ENCODE measurements around the gene OPN1LW.
A peak's percentile ranks its signal among the peaks of the same experiment; 100 is the strongest.
"Not testable (repeated sequence)": the region's sequence is repeated elsewhere in the genome, so short reads cannot be mapped to it uniquely, and the experiment has no call there.

Gene OPN1LW

DNA sequence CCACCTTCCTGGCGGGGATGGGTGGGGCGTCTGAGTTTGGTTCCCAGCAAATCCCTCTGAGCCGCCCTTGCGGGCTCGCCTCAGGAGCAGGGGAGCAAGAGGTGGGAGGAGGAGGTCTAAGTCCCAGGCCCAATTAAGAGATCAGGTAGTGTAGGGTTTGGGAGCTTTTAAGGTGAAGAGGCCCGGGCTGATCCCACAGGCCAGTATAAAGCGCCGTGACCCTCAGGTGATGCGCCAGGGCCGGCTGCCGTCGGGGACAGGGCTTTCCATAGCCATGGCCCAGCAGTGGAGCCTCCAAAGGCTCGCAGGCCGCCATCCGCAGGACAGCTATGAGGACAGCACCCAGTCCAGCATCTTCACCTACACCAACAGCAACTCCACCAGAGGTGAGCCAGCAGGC, at the start of gene OPN1LW:
Gene OPN1LW (plus strand): TSS at position 234 of the 400 bp plus-strand sequence. CDS start 41 bp downstream, at position 275.
- not testable (repeated sequence) for DNase-seq

DNA sequence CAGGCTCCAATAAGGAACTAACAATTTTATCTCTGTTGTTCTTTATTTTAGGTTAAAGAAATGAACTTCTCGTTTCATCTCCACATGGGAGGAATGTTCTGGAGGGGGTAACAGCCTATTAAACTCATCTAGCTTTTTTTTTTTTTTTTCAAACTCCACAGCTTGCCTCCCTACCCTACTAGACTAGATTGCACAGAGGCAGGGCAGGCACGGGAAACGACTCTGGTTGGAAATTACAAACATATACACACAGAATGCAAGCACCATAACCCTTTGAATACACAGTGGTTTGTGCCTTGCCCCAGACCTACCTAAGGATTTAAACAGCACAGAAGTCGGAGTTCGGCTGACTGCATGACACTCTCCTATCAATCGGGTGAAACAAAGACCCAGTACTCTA, 49.2 kb upstream of the OPN1LW start:
- no peak for DNase-seq

DNA sequence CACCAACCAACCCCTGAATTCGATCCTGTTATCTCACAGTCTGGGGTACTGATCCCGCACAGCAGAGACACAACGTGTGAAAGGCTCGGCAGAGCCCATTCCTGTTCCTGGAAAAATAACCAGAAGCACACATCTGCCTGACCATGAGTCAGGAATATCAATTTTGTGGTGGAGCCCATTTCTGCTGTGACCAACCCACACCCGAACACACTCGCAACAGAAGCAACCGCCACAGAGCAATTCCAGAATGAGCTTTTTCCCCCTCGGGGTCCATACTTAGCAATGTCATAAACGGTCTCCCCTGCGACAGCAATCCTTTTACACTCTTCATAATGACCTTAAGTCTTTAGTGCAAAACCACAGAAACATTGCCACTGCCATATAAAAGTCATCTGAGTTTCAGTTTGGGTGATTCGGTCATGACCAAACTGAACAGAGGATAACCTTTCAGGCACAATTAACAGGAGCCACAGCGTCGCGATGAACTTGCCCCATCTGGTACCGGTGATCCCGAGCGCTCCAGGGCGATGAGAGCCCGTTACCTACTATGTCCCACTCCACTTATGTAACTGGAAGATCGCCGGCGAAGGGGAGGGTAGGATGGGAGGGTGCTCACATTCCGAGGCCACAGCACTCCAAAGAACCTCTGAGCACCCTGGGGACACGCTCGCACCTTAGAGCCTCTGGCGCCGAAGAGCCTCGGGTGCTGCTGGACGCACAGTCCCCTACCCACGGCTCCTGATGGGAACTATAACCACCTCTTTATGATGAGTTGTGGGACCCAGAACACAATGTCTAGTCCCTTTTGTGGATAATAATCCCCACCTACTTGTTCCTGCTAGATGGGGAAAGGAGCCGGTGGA, 47.7 kb upstream of the OPN1LW start:
- DNase-seq: no peak

DNA sequence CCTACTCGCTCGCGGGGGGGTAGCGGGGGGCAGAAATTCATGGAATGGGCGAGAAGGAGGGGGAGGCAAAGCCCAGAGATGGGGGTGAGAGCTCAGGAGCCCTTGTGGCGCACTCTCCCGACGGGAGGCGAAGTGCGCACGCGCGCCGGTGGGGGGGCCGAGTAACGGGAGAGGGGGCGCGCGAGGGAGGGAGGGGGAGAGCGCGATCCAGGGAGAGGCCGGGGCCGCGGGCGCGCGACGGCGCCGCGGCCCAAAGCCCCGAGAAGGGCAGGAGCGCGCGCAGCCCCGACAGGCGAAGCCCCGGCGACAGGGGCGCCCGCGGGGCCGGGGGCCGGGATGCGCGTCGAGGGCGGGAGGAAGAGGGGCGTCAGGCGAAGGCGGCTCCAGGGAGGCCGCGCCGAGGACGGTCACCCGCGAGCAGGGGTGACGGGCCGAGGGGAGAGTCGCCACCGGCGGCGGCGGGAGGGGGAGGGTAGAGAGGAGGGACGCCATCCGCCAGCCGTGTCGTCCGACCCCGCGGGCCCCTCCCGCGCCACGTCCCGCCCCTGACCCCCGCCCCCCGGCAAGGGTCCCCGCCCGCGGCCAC, 46.9 kb upstream of the OPN1LW start:
- DNase-seq: peak; percentile 80

DNA sequence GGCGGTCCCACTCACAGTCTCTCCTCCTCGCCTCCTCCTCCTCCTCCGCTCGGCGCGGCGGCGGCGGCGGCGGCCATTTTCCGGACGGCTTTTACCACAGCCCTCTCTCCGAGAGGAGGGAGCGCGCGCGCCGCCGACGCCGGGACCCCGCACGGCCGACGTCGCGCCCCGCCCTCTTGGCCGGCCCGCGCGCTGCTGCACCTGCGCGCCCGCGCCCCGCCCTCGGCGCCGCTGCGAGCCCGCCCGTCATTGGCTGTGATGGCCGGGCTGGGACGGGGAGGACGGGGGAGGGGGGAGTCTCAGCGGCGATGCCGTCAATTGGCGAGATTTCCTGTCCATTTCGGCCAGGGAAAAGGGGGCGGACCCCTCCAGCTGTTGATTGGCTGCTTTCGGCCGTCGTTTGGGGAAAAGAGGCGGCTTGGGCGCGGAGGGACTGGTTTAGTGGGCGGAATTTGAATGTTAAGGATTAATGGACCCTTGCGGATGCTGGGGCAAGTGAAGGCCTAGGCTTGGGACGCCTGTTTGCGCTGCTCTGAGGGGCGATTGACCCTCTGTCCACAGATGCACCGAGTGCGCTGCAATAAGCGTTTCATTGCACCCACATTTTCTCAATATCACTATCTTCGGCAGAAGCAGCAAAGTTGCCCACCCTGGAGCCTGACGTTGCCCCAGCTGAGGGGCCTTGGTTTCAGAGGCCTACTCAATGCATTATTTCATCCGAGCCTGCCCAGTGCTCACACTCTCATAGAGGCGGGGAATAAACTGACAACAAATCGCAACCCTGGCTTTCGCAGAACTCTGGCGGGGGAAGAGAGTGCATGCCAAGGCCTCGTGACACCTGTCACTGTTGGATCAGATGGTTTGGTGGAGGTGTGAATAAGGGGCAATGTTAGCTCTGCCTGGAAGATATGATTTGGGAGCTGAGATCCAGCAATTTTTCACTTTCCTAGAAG, 46.2 kb upstream of the OPN1LW start, which contains the start of gene MECP2:
Gene MECP2 (minus strand): TSS at position 129 of the 953 bp plus-strand sequence.
- peak; percentile 91 for DNase-seq

DNA sequence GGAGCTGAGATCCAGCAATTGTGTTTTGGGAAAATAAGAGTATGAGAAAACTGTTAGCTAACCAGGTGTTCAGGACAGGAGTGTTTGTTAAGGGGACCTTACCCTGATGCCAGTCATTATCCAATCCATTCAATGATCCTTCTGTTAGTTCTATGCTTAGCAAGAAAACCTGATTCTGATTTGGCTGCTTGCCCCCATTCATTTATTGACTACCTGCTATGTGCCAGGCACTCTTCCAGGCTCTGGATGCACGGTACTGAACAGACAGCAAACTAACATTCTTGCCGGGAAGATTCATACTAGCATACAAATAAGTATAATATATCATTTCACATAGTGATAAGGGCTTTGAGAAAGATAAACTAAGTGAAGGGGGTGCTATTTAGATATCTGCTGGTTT, 45.5 kb upstream of the OPN1LW start:
- DNase-seq: no peak

DNA sequence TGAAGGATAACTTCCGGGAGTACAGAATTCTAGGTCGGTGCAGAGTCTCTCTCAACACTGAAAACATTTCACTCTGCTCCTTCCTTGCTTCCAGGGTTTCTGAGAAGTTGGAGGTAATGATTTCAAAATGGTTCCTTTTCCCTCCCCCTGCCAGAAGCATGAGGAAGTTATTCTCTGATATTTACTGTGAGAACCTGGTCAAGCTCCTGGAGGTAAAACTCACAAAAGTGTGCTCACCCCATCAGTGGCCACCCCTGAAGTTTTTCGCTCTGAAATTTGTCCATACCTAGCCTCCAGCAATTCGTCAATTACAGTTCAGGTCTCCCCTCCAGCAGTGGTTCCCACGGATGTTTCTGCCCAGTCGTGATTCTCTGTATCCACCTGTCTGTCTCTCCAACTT, 30.3 kb upstream of the OPN1LW start:
- DNase-seq: no peak

DNA sequence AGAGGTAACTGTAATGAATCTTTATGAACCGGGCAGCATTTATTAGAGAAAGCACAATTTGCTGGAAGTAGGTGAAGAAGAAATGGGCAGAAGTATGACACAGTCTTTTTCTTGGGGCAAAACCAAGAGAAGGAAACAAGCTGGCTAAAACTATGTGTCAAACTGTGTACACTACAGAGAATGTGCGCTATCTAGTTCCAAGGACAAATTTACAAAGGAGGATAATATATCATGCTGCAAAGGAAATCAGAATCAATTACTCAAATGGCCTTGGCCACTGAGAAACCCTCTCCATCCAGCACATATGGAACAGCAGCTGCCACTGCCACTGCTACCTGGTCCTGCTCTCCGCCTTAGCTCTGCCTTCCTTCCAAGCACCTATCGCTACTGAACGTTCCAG, 29.4 kb upstream of the OPN1LW start:
- DNase-seq: no peak

DNA sequence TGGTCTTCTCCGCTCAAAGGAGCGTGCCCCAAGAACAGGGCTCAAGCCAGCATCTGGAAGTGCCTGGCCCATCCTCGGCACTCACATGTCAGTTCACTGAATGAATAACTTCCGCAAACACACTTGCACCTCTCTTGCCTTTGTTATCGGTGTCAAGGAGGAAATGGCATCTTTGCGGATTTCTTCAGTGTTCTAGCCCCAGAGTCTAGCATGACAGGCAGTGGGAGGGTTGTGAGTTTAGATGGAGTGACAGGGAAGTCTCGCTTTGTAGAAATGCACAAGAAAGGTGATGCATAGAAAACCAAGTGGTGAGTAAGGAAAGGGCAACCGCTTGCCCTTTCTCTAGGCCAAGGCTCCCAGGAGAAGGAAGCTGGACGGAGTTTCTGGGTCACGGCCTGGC, 29.0 kb upstream of the OPN1LW start:
- no peak for DNase-seq

DNA sequence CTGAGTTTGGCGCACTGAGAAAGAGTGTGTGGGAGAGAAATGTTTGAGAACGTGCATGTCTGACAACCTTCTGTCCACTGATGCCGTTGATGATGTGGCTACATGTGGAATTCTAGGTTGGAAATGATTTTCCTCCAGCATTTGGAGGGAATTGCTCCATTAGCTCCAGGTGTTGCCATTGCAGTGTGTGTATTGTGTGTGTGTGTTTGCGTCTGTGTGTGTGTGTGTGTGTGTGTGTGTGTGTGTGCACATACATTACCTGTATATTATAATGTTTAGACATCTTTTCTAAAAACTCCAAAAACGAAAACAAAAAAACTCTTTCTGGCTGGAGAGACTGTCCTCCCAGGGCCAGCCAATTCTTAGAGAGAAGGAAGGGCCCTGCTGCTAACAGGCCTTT, 28.3 kb upstream of the OPN1LW start:
- no peak for DNase-seq

DNA sequence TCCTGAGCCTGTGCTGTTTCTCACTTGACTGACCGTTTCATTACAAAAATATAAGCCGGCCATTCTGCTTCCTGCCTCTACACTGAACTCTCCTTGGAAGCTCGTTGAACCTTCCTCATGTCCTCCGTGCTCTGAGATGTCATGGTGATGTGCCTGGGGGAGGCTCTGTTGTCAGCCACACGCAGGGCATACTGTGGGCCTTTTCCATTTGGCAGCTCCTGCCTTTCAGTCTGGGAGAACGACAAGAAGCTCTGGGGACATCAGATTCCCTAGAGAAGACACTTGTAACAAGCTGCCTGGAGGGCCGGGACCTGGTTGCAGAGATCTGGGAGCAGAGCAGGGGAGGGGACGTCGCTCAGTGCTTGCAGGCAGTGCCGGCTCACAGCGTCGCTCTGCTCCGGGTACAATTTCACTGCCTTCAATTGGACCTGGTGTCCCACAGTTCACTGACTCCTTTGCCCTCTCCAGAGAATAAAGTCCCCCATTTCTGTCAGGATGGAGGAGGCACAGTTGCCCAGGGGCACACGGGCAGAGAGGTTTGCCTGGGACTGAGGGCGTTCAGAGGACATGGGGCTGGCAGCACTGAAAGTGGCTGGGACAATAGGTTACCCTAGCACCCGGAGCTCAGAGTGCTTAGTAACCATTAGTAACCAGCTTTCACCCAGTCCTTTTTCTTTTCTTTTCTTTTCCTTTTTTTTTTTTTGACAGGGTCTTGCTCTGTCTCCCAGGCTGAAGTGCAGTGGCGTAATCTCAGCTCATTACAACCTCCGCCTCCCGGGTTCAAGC, 27.4 kb upstream of the OPN1LW start:
- no peak for DNase-seq

DNA sequence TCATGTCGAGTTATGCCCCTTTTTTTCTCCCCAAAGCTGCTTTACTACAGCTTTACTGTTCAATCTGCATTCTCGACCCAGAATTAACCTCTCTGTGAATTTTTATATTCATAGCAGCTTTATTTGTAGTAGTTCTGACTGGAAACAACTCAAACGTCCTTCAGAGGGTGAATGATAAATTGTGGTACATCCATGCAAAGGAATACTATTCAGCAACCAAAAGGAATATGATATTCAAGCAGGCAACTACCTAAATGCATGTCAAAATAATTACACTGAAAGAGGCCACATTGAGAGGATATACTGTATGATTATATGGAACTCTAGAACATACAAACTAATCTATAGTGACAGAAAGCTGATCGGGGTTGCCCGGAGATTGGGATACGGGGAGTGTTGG, 26.5 kb upstream of the OPN1LW start:
- no peak for DNase-seq

DNA sequence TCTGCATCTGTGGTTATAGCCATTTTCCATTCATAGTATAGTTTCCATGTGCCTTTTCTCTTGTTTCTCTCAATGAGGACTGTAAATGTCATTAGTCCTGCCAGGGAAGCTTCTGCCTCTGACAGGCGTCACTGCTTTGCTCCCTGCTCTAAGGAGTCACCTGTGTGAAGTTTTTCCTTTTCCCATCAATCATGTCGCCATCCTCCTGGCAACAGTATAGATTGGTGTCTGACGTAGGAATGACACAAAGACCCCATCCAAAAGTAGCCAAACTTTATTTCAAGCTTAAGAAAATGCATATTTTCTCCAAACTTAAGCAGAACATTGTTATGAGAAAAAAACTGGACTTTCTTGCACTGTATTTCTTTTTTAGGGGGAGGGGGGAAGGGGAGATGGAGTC, 23.5 kb upstream of the OPN1LW start:
- no peak for DNase-seq

DNA sequence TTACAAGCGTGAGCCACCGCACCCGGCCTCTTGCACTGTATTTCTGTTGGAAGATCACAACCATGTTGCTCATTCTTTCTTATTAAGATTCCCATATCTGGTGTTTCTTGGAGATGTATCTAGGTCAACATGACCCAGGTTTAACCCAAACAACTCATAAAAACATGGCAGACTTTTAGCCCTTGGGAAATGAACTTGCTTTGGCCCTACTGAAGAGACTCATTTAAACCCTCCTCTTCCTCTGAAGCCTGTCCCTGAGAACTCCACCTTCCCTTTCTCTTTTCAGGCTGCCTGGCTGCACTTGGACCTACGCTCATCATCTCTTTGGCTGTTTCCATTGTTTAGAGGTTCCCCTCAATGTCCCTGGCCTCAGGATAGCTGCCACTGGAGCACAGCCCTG, 22.8 kb upstream of the OPN1LW start:
- DNase-seq: no peak

DNA sequence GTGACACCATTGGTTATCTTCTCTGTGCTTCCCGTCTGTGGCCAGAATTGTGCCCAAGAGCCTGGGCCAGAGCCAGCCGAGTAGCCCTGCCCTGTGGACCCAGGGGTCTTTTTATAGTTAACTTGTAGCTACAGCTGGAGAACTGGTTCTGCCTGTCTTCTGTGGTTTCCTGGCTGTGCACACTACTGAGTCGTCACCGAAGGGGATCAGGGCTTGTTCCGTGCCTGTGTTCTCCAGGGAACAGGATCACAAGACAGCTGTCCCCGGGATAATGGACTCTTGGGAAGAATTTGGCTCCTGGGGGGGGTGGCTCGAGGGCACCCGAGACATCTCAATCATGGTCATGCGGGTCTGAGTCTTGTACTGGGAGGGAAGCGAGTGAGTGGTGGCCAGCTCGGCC, 22.1 kb upstream of the OPN1LW start:
- DNase-seq: no peak

DNA sequence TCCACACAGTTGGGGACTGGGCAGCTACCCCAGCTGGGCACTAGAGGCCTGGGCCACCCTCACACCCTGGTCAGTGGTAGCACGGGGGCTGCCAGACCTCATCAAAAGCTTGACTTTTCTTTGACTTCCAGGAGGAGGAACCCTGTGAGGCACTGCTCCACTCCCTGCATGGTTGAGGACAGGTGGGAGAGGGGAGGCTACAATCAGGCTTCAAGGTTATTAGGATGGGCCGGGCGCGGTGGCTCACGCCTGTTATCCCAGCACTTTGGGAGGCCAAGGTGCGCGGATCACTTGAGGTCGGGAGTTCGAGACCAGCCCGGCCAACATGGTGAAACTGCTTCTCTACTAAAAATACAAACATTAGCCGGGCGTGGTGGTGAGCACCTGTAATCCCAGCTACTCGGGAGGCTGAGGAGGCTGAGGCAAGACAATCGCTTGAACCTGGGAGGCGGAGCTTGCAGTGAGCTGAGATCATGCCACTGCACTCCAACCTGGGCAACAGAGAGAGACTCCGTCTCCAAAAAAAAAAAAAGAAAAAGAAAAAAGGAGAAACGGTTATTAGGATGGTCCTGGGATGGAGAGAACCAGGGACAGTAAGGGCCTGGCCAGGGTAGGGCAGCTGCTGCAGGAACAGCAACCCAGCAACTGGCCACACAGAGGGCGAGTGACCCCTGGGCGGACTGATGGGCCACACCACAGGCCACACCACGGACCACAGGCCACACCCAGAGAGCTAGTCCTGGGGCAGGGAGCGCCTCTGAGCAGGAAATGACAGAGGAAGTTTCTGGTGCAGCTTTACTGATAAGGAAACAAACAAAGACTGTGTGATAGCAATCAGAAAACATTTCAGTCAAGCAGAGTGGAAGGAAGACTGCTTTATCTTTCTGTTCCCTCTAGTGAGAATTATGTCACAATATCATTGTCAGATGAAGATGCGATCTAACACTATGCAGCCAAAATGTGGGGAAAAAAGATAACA, 20.5 kb upstream of the OPN1LW start:
- no peak for DNase-seq

DNA sequence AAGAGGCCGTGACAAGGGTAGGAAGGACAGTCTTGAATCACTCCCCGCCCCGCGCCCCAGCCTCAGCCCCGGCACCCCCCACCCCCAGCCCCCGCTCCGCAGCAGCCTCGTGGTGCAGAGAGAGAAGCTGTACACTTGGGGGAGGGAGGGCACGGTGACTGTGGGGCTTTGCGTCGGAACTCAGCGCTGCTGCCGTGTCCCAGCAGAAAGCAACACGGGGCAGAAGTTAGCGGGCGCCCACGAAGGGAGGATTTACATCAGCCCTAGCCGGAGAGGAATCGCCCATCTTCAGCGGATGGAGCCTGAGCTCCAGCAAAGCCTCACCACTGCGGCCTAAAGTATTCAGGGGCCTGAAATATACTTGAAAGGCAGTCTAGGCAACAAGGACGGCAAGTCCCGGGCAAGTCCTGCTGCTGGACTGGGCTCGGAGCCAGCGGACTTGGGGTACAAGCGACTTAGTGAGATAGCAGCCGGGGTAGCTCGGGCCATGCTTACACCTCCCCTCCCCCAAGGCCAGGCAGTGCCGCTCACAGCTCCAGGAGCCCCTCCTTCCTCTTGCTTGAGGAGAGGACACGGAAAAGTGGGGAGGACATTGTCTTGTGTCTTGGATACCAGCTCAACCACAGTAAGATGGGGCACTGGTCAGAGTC, 18.5 kb upstream of the OPN1LW start:
- DNase-seq: no peak

DNA sequence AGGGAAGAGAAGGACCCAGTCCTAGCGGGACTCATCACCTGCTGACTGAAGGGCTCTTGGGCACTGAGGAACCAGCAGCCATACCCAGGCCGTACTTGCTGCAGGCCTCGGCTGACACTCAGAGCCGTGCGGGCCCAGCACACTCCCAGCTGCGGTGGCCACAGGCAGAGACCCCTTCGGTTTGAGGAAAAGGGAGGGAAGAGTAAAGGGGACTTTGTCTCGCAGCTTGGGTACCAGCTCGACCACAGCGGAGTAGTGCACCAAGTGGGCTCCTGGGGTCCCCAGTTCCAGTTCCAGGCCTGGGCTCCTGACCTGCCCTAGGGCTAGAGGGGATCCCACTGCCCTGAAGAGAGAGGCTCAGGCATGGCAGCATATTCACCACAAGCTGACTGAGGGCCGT, 17.9 kb upstream of the OPN1LW start:
- DNase-seq: no peak

DNA sequence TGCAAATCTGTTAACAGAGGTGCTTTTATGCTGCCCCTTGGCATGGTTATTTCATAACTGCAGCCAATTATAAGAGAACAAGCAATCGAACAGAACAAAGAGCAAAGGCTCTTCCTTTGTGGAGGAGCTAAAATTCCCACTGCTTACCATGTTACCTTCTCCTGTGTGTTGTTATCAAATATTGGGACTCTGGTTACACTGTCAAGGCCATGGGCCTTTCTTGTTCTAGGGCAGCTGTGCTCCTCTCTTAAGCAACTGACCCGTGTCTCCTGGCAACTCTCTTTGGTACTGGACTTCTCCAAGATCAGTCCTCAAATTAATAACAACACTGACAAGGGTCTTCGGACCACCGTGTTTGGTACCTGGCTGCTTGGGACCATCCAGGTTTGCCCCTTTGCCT, 12.1 kb upstream of the OPN1LW start:
- no peak for DNase-seq

DNA sequence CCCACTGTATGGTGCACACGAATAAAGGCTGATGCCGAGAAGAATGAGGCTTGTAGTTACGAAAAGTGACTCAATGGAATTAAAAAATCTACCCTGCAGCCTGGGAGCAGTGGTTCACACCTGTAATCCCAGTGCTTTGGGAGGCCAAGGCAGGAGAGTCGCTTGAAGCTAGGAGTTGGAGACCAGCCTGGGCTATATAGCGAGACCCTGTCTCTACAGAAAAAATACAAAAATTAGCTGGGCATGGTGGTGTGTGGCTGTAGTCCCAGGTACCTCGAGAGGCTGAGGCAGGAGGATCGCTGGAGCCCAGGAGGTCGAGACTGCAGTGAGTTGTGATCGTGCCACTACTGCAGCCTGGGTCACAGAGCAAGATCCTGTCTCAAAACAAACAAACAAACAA, 11.7 kb upstream of the OPN1LW start:
- DNase-seq: no peak
